ENCODE results near the gene MAGI2. TPM values are rescaled to one million over a fixed set of nuclear protein-coding genes. Genes with fewer than 3 reads are reported as not detected.

Gene MAGI2
- total and polyA plus RNA-seq, 2 of the 13 experiments (the other 11 are each of a cell fraction or from before 2014, with no cell fraction given), result 1.5 to 3.8 TPM

- no peak for DNase-seq (ENCODE audit: low spot score)
- Histone ChIP-seq H3K36me3 (replicated peaks in 1 of 2; ENCODE audit: control insufficient read depth in 1 of 2, insufficient read depth in 2 of 2, low read length in 2 of 2) (no peaks in the 10 kb centered on the region), H2AFZ (ENCODE audit: low read length) (no peak overlapping the region), H4K20me1 (ENCODE audit: insufficient read depth, low read length) (no peaks in the 10 kb centered on the region), H3K27ac (ENCODE audit: extremely low read length, insufficient read depth, low read length) (no peak overlapping the region), H3K27me3 (ENCODE audit: control insufficient read depth in 1 of 2, insufficient read depth in 2 of 2, low read length in 2 of 2) (no peaks in the 10 kb centered on the region), H3K4me2 (ENCODE audit: low read depth, low read length) (no peak overlapping the region), H3K79me2 (ENCODE audit: insufficient read depth, low read length) (no peaks in the 10 kb centered on the region), H3K9me3 (ENCODE audit: low read length) (no peaks in the 10 kb centered on the region), H3K9ac (ENCODE audit: insufficient read depth, low read depth, low read length) (no peak overlapping the region), H3K4me3 (replicated peaks in 1 of 3; ENCODE audit: insufficient read depth in 1 of 3, low read depth in 2 of 3, low read length in 3 of 3) (no peak overlapping the region), H3K4me1 (ENCODE audit: insufficient read depth, low read length) (no peaks in the 10 kb centered on the region)
- BruUV-seq (replicated peaks), result no TSS peak
- 9% methylated on average over 2 of the region's 2 CpGs for WGBS (ENCODE audit: low lambda C conversion rate)
- TF ChIP-seq POGZ (CRISPR knock-in tag; IDR thresholded peaks at IDR 0.05) (no peak), ZNF567 (CRISPR knock-in tag; IDR thresholded peaks at IDR 0.05; ENCODE audit: borderline replicate concordance) (no peak), ZSCAN20 (CRISPR knock-in tag; IDR thresholded peaks at IDR 0.05; ENCODE audit: borderline replicate concordance) (no peak), HMGXB3 (CRISPR knock-in tag; IDR thresholded peaks at IDR 0.05; ENCODE audit: borderline replicate concordance) (no peak), DRAP1 (CRISPR knock-in tag; IDR thresholded peaks at IDR 0.05) (no peak)
- TF ChIP-seq, protein P1, sequence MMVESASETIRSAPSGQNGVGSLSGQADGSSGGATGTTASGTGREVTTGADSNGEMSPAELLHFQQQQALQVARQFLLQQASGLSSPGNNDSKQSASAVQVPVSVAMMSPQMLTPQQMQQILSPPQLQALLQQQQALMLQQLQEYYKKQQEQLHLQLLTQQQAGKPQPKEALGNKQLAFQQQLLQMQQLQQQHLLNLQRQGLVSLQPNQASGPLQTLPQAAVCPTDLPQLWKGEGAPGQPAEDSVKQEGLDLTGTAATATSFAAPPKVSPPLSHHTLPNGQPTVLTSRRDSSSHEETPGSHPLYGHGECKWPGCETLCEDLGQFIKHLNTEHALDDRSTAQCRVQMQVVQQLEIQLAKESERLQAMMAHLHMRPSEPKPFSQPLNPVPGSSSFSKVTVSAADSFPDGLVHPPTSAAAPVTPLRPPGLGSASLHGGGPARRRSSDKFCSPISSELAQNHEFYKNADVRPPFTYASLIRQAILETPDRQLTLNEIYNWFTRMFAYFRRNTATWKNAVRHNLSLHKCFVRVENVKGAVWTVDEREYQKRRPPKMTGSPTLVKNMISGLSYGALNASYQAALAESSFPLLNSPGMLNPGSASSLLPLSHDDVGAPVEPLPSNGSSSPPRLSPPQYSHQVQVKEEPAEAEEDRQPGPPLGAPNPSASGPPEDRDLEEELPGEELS (CRISPR knock-in tag; IDR thresholded peaks at IDR 0.05), result no peak
- ChIA-PET CTCF (ENCODE audit: low intra/inter-chr PET ratio, low total read pairs) (no interaction called here), POLR2A (no interaction called here)
- in situ Hi-C loops (cut with HindIII; ENCODE audit: extremely low pct_ligation_motif_present, low pct_unique_long_range_greater_than_20kb), result no loop called here
- no peak for FAIRE-seq
- no peak for ATAC-seq
- intact Hi-C loops (cut with micrococcal nuclease; ENCODE audit: unreplicated experiment), result no loop called here
Measured at GRCh38 chr7:78567836-78568235, 885.6 kb downstream of the MAGI2 start.
